HEK293 (cell line): Measurements from ENCODE around the gene OAS2.

ENCODE experiments used
- CTCF ChIA-PET: fragments of 350-600 bp; formaldehyde crosslinking; extraction: SDS; loops from one replicate; lab custom pipeline; 2021; ENCODE audit warnings: antibody characterized with exemption; lab: Yijun Ruan, JAX
- POLR2A ChIA-PET: fragments of 300-600 bp; formaldehyde crosslinking; extraction: SDS; loops from one replicate; lab custom pipeline; 2020; ENCODE audit warnings: antibody characterized with exemption, inconsistent platforms; lab: Yijun Ruan, JAX
- H3K27ac ChIP-seq: fragments of 200-500 bp; sonication (Bioruptor generic); 2 replicates; pipeline ENCODE4 v1.5.1; 2014; ENCODE audit warnings: low read depth, low read length, control low read depth, inconsistent platforms; ENCODE audit errors: extremely low read depth
- H3K36me3 ChIP-seq, 2 experiments: fragments of 200-500 bp in 1 of 2; sonication (Bioruptor generic) in 1 of 2; 1 replicate in 1 of 2; 2 replicates in 1 of 2; pipeline ENCODE4 v1.5.1; 2014 to 2017; ENCODE audit warnings: inconsistent platforms in 2 of 2, low read length in 2 of 2; ENCODE audit not compliant: control insufficient read depth in 2 of 2, insufficient read depth in 1 of 2
- H3K4me1 ChIP-seq: fragments of 200-500 bp; sonication (Bioruptor generic); 2 replicates; pipeline ENCODE4 v1.5.1; 2014; ENCODE audit warnings: mild to moderate bottlenecking, low read length, inconsistent platforms; ENCODE audit not compliant: control insufficient read depth, insufficient read depth
- H3K4me3 ChIP-seq: 2 replicates; pipeline ENCODE4 v1.5.1; 2011; ENCODE audit warnings: low read depth, mild to moderate bottlenecking, control low read depth, low read length, moderate library complexity
- H3K9me3 ChIP-seq: fragments of 200-500 bp; sonication (Bioruptor generic); 2 replicates; pipeline ENCODE4 v1.5.1; 2014; ENCODE audit warnings: low read depth, low read length, inconsistent platforms; ENCODE audit not compliant: control insufficient read depth, insufficient read depth
- CTCF ChIP-seq: fragments of 450-650 bp; formaldehyde crosslinking; IDR thresholded peaks from 2 replicates; pipeline ENCODE4 v1.5.1; 2016; ENCODE audit warnings: missing biosample characterization, missing genetic modification characterization
- EGR2 ChIP-seq: fragments of 450-650 bp; formaldehyde crosslinking; IDR thresholded peaks from 2 replicates; pipeline ENCODE4 v1.5.1; 2016; ENCODE audit warnings: low read depth, missing biosample characterization, missing genetic modification characterization
- FEZF1 ChIP-seq: fragments of 450-650 bp; formaldehyde crosslinking; IDR thresholded peaks from 2 replicates; pipeline ENCODE4 v1.5.1; 2016; ENCODE audit warnings: missing biosample characterization, missing genetic modification characterization
- INSM2 ChIP-seq: fragments of 450-650 bp; formaldehyde crosslinking; IDR thresholded peaks from 2 replicates; pipeline ENCODE4 v1.5.1; 2016; ENCODE audit warnings: missing biosample characterization, missing genetic modification characterization
- KLF1 ChIP-seq: fragments of 450-650 bp; formaldehyde crosslinking; IDR thresholded peaks from 2 replicates; pipeline ENCODE4 v1.5.1; 2016; ENCODE audit warnings: missing biosample characterization, missing genetic modification characterization
- MZF1 ChIP-seq: fragments of 450-650 bp; formaldehyde crosslinking; IDR thresholded peaks from 2 replicates; pipeline ENCODE4 v1.5.1; 2017; ENCODE audit warnings: missing biosample characterization, missing genetic modification characterization, borderline replicate concordance
- OVOL3 ChIP-seq: fragments of 450-650 bp; formaldehyde crosslinking; IDR thresholded peaks from 2 replicates; pipeline ENCODE4 v1.5.1; 2016; ENCODE audit warnings: missing biosample characterization, missing genetic modification characterization
- PATZ1 ChIP-seq: fragments of 450-650 bp; formaldehyde crosslinking; IDR thresholded peaks from 2 replicates; pipeline ENCODE4 v1.5.1; 2016; ENCODE audit warnings: missing biosample characterization, missing genetic modification characterization
- SP7 ChIP-seq: fragments of 450-650 bp; formaldehyde crosslinking; IDR thresholded peaks from 2 replicates; pipeline ENCODE4 v1.5.1; 2016; ENCODE audit warnings: missing biosample characterization, missing genetic modification characterization
- ZNF138 ChIP-seq: fragments of 450-650 bp; formaldehyde crosslinking; IDR thresholded peaks from 2 replicates; pipeline ENCODE4 v1.5.1; 2016; ENCODE audit warnings: missing biosample characterization, missing genetic modification characterization, borderline replicate concordance
- ZNF184 ChIP-seq: fragments of 450-650 bp; IDR thresholded peaks from 2 replicates; pipeline ENCODE4 v1.5.1; 2018; ENCODE audit warnings: missing biosample characterization, mild to moderate bottlenecking, missing genetic modification characterization
- ZNF239 ChIP-seq: fragments of 450-650 bp; formaldehyde crosslinking; IDR thresholded peaks from 2 replicates; pipeline ENCODE4 v1.5.1; 2016; ENCODE audit warnings: missing biosample characterization, missing genetic modification characterization
- ZNF362 ChIP-seq: fragments of 450-650 bp; formaldehyde crosslinking; IDR thresholded peaks from 2 replicates; pipeline ENCODE4 v1.5.1; 2016; ENCODE audit warnings: missing biosample characterization, missing genetic modification characterization
- ZNF501 ChIP-seq: fragments of 450-650 bp; formaldehyde crosslinking; IDR thresholded peaks from 2 replicates; pipeline ENCODE4 v1.5.1; 2016; ENCODE audit warnings: missing biosample characterization, missing genetic modification characterization
- ZNF521 ChIP-seq: fragments of 450-650 bp; formaldehyde crosslinking; IDR thresholded peaks from 2 replicates; pipeline ENCODE4 v1.5.1; 2017; ENCODE audit warnings: missing biosample characterization, mild to moderate bottlenecking, missing genetic modification characterization
- ZNF529 ChIP-seq: fragments of 450-650 bp; formaldehyde crosslinking; IDR thresholded peaks from 2 replicates; pipeline ENCODE4 v1.5.1; 2017; ENCODE audit warnings: missing genetic modification characterization, missing biosample characterization; ENCODE audit not compliant: insufficient replicate concordance
- ZNF530 ChIP-seq: fragments of 450-650 bp; formaldehyde crosslinking; IDR thresholded peaks from 2 replicates; pipeline ENCODE4 v1.5.1; 2016; ENCODE audit warnings: low read depth, missing biosample characterization, missing genetic modification characterization
- ZNF596 ChIP-seq: fragments of 450-650 bp; IDR thresholded peaks from 2 replicates; pipeline ENCODE4 v1.5.0; 2018; ENCODE audit warnings: missing biosample characterization, mild to moderate bottlenecking, missing genetic modification characterization, moderate library complexity
- ZNF610 ChIP-seq: fragments of 450-650 bp; formaldehyde crosslinking; IDR thresholded peaks from 2 replicates; pipeline ENCODE4 v1.5.1; 2016; ENCODE audit warnings: missing biosample characterization, missing genetic modification characterization, borderline replicate concordance
- ZNF621 ChIP-seq: fragments of 450-650 bp; formaldehyde crosslinking; IDR thresholded peaks from 2 replicates; pipeline ENCODE4 v1.5.1; 2017; ENCODE audit warnings: missing biosample characterization, missing genetic modification characterization
- ZNF623 ChIP-seq: fragments of 450-650 bp; formaldehyde crosslinking; IDR thresholded peaks from 2 replicates; pipeline ENCODE4 v1.5.1; 2016; ENCODE audit warnings: missing biosample characterization, missing genetic modification characterization
- ZNF626 ChIP-seq: fragments of 450-650 bp; sonication (Bioruptor Pico); formaldehyde crosslinking; IDR thresholded peaks from 2 replicates; pipeline ENCODE4 v1.5.1; 2018; ENCODE audit warnings: missing biosample characterization, missing genetic modification characterization, inconsistent platforms
- ZNF654 ChIP-seq: fragments of 450-650 bp; formaldehyde crosslinking; IDR thresholded peaks from 2 replicates; pipeline ENCODE4 v1.5.1; 2016; ENCODE audit warnings: low read depth, missing biosample characterization, missing genetic modification characterization
- ZNF660 ChIP-seq: fragments of 450-650 bp; IDR thresholded peaks from 2 replicates; pipeline ENCODE4 v1.5.1; 2018; ENCODE audit warnings: missing biosample characterization, mild to moderate bottlenecking, missing genetic modification characterization
- ZSCAN4 ChIP-seq: fragments of 450-650 bp; formaldehyde crosslinking; IDR thresholded peaks from 2 replicates; pipeline ENCODE4 v1.5.1; 2017; ENCODE audit warnings: missing biosample characterization, missing genetic modification characterization
- ZXDB ChIP-seq: fragments of 450-650 bp; formaldehyde crosslinking; IDR thresholded peaks from 2 replicates; pipeline ENCODE4 v1.5.1; 2016; ENCODE audit warnings: missing biosample characterization, missing genetic modification characterization

The OAS2 gene

GRCh38 chr12:112989806-112990205 is 11.5 kb downstream of the OAS2 start (continued):
- no peak for TF ChIP-seq ZNF610 (tag by site-specific recombination)
- TF ChIP-seq, all 188 proteins: peak for 0

- H3K4me1 ChIP-seq, result no peaks in the 10 kb centered on the region
- no peak overlapping the region for H3K4me3 ChIP-seq
- ChIA-PET CTCF (interaction anchor here (0.5 to 3.3 kb wide), 50 partner anchors 9 to 1980 kb away, joined by 3 to 35 read pairs (median 4); partner anchors contain the start of genes CFAP73, OAS1 and OAS2), POLR2A (no interaction called here)
- no peaks in the 10 kb centered on the region for H3K9me3 ChIP-seq
- no peak overlapping the region for H3K27ac ChIP-seq
- no peaks in the 10 kb centered on the region for H3K36me3 ChIP-seq
- TF ChIP-seq ZNF654 (tag by site-specific recombination) (peak; percentile 84), ZNF660 (tag by site-specific recombination) (no peak), ZXDB (tag by site-specific recombination) (no peak), ZNF239 (tag by site-specific recombination) (no peak), ZNF521 (no peak), EGR2 (tag by site-specific recombination) (no peak), SP7 (tag by site-specific recombination) (no peak), CTCF (tag by site-specific recombination) (peak; percentile 65), ZNF362 (no peak), ZNF596 (tag by site-specific recombination) (no peak)
Observed at GRCh38 chr12:112992541-112993398, 14.5 kb downstream of the OAS2 start.

- Histone ChIP-seq H3K27ac (no peak overlapping the region), H3K36me3 (no peaks in the 10 kb centered on the region), H3K4me1 (no peaks in the 10 kb centered on the region), H3K4me3 (no peak overlapping the region), H3K9me3 (no peaks in the 10 kb centered on the region)
- POLR2A ChIA-PET, result no interaction called here
- CTCF ChIA-PET, result interaction anchor here (0.6 to 3.3 kb wide), 3 partner anchors 34 to 180 kb away, joined by 3 to 26 read pairs (median 3); no protein-coding TSS in a partner anchor
- TF ChIP-seq FEZF1 (no peak), ZNF138 (tag by site-specific recombination) (no peak), OVOL3 (tag by site-specific recombination) (no peak), ZSCAN4 (tag by site-specific recombination) (no peak), ZNF621 (no peak), ZNF530 (tag by site-specific recombination) (no peak), KLF1 (tag by site-specific recombination) (no peak), MZF1 (tag by site-specific recombination) (no peak), INSM2 (tag by site-specific recombination) (no peak), ZNF626 (tag by site-specific recombination) (no peak), ZNF623 (tag by site-specific recombination) (no peak), ZNF501 (tag by site-specific recombination) (no peak), ZNF529 (tag by site-specific recombination) (no peak), ZNF184 (tag by site-specific recombination) (no peak), PATZ1 (no peak)
Observed at GRCh38 chr12:112995008-112995407, 16.7 kb downstream of the OAS2 start.
